ENCODE measurements around the gene OTOP3.

DNA sequence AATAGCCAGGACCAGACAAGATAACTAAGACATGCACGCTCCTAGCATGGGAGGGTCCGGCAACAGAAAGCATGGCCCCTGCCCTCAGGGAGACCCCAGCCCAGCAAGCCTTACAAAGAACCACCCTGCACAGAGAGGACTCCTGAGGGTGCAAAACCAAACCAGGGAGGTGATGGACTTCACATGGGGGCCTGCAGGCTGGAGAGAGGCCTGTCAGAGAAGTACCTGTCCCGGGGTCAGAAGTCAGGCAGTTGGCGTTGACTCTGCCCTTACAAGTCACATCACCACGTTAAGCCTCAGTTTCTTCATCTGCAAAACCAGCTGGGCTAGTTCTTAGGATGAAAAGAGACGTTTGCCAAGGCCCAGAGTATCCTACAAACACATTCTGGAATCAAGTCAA is 6.9 kb upstream of the OTOP3 start:
- TF ChIP-seq, protein P1, sequence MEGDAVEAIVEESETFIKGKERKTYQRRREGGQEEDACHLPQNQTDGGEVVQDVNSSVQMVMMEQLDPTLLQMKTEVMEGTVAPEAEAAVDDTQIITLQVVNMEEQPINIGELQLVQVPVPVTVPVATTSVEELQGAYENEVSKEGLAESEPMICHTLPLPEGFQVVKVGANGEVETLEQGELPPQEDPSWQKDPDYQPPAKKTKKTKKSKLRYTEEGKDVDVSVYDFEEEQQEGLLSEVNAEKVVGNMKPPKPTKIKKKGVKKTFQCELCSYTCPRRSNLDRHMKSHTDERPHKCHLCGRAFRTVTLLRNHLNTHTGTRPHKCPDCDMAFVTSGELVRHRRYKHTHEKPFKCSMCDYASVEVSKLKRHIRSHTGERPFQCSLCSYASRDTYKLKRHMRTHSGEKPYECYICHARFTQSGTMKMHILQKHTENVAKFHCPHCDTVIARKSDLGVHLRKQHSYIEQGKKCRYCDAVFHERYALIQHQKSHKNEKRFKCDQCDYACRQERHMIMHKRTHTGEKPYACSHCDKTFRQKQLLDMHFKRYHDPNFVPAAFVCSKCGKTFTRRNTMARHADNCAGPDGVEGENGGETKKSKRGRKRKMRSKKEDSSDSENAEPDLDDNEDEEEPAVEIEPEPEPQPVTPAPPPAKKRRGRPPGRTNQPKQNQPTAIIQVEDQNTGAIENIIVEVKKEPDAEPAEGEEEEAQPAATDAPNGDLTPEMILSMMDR (IDR thresholded peaks at IDR 0.05): no peak
- no peak for TF ChIP-seq ZFX (IDR thresholded peaks at IDR 0.05; ENCODE audit: borderline replicate concordance)
